HEK293 (cell line): ENCODE measurements around the gene ELOVL2.

ENCODE experiments used
- CTCF ChIA-PET: fragments of 350-600 bp; formaldehyde crosslinking; extraction: SDS; loops from one replicate; lab custom pipeline; 2021; ENCODE audit warnings: antibody characterized with exemption; lab: Yijun Ruan, JAX
- POLR2A ChIA-PET: fragments of 300-600 bp; formaldehyde crosslinking; extraction: SDS; loops from one replicate; lab custom pipeline; 2020; ENCODE audit warnings: antibody characterized with exemption, inconsistent platforms; lab: Yijun Ruan, JAX
- H3K27ac ChIP-seq: fragments of 200-500 bp; sonication (Bioruptor generic); 2 replicates; pipeline ENCODE4 v1.5.1; 2014; ENCODE audit warnings: low read depth, low read length, control low read depth, inconsistent platforms; ENCODE audit errors: extremely low read depth
- H3K36me3 ChIP-seq, 2 experiments: fragments of 200-500 bp in 1 of 2; sonication (Bioruptor generic) in 1 of 2; 1 replicate in 1 of 2; 2 replicates in 1 of 2; pipeline ENCODE4 v1.5.1; 2014 to 2017; ENCODE audit warnings: inconsistent platforms in 2 of 2, low read length in 2 of 2; ENCODE audit not compliant: control insufficient read depth in 2 of 2, insufficient read depth in 1 of 2
- H3K4me1 ChIP-seq: fragments of 200-500 bp; sonication (Bioruptor generic); 2 replicates; pipeline ENCODE4 v1.5.1; 2014; ENCODE audit warnings: mild to moderate bottlenecking, low read length, inconsistent platforms; ENCODE audit not compliant: control insufficient read depth, insufficient read depth
- H3K4me3 ChIP-seq: 2 replicates; pipeline ENCODE4 v1.5.1; 2011; ENCODE audit warnings: low read depth, mild to moderate bottlenecking, control low read depth, low read length, moderate library complexity
- H3K9me3 ChIP-seq: fragments of 200-500 bp; sonication (Bioruptor generic); 2 replicates; pipeline ENCODE4 v1.5.1; 2014; ENCODE audit warnings: low read depth, low read length, inconsistent platforms; ENCODE audit not compliant: control insufficient read depth, insufficient read depth
- ATF2 ChIP-seq: fragments of 450-650 bp; formaldehyde crosslinking; IDR thresholded peaks from 2 replicates; pipeline ENCODE4 v1.5.1; 2016; ENCODE audit warnings: missing biosample characterization, missing genetic modification characterization, low read depth
- CTCF ChIP-seq: fragments of 450-650 bp; formaldehyde crosslinking; IDR thresholded peaks from 2 replicates; pipeline ENCODE4 v1.5.1; 2016; ENCODE audit warnings: missing biosample characterization, missing genetic modification characterization
- EGR2 ChIP-seq: fragments of 450-650 bp; formaldehyde crosslinking; IDR thresholded peaks from 2 replicates; pipeline ENCODE4 v1.5.1; 2016; ENCODE audit warnings: low read depth, missing biosample characterization, missing genetic modification characterization
- GLI2 ChIP-seq: fragments of 450-650 bp; formaldehyde crosslinking; IDR thresholded peaks from 2 replicates; pipeline ENCODE4; 2017; ENCODE audit warnings: missing biosample characterization, missing genetic modification characterization, low read depth, borderline replicate concordance
- MEIS1 ChIP-seq: sonication (generic); formaldehyde crosslinking; IDR thresholded peaks from 2 replicates; pipeline ENCODE4 v1.8.1; 2022; ENCODE audit warnings: missing genetic modification reagents, mild to moderate bottlenecking, borderline replicate concordance
- MYNN ChIP-seq: fragments of 450-650 bp; formaldehyde crosslinking; IDR thresholded peaks from 2 replicates; pipeline ENCODE4 v1.5.1; 2016; ENCODE audit warnings: missing biosample characterization, missing genetic modification characterization, borderline replicate concordance
- PRDM10 ChIP-seq: fragments of 450-650 bp; formaldehyde crosslinking; IDR thresholded peaks from 2 replicates; pipeline ENCODE4 v1.5.1; 2016; ENCODE audit warnings: missing biosample characterization, missing genetic modification characterization
- REST ChIP-seq: fragments of 450-650 bp; formaldehyde crosslinking; IDR thresholded peaks from 2 replicates; pipeline ENCODE4 v1.5.1; 2016; ENCODE audit warnings: missing biosample characterization, missing genetic modification characterization
- SP3 ChIP-seq: fragments of 450-650 bp; formaldehyde crosslinking; IDR thresholded peaks from 2 replicates; pipeline ENCODE4 v1.5.1; 2016; ENCODE audit warnings: missing biosample characterization, missing genetic modification characterization
- SP7 ChIP-seq: fragments of 450-650 bp; formaldehyde crosslinking; IDR thresholded peaks from 2 replicates; pipeline ENCODE4 v1.5.1; 2016; ENCODE audit warnings: missing biosample characterization, missing genetic modification characterization
- ZEB2 ChIP-seq: fragments of 450-650 bp; formaldehyde crosslinking; IDR thresholded peaks from 2 replicates; pipeline ENCODE4 v1.5.1; 2016; ENCODE audit warnings: missing biosample characterization, missing genetic modification characterization
- ZFP41 ChIP-seq: fragments of 450-650 bp; formaldehyde crosslinking; IDR thresholded peaks from 2 replicates; pipeline ENCODE4 v1.5.1; 2016; ENCODE audit warnings: missing biosample characterization, missing genetic modification characterization, borderline replicate concordance
- ZNF211 ChIP-seq: fragments of 450-650 bp; formaldehyde crosslinking; IDR thresholded peaks from 2 replicates; pipeline ENCODE4 v1.5.1; 2016; ENCODE audit warnings: low read depth, missing biosample characterization, missing genetic modification characterization
- ZNF501 ChIP-seq: fragments of 450-650 bp; formaldehyde crosslinking; IDR thresholded peaks from 2 replicates; pipeline ENCODE4 v1.5.1; 2016; ENCODE audit warnings: missing biosample characterization, missing genetic modification characterization
- ZNF514 ChIP-seq: fragments of 450-650 bp; formaldehyde crosslinking; IDR thresholded peaks from 2 replicates; pipeline ENCODE4 v1.5.1; 2016; ENCODE audit warnings: missing biosample characterization, missing genetic modification characterization
- ZNF621 ChIP-seq: fragments of 450-650 bp; formaldehyde crosslinking; IDR thresholded peaks from 2 replicates; pipeline ENCODE4 v1.5.1; 2017; ENCODE audit warnings: missing biosample characterization, missing genetic modification characterization
- ZNF629 ChIP-seq: fragments of 450-650 bp; formaldehyde crosslinking; IDR thresholded peaks from 2 replicates; pipeline ENCODE4 v1.5.1; 2017; ENCODE audit warnings: missing biosample characterization, missing genetic modification characterization
- TF ChIP-seq, protein P1 (sequence below): fragments of 450-650 bp; formaldehyde crosslinking; IDR thresholded peaks from 2 replicates; pipeline ENCODE4 v1.5.1; 2017; ENCODE audit warnings: missing biosample characterization, missing genetic modification characterization
- TF ChIP-seq, protein P2 (sequence below): fragments of 450-650 bp; formaldehyde crosslinking; IDR thresholded peaks from 2 replicates; pipeline ENCODE4 v1.5.1; 2016; ENCODE audit warnings: missing biosample characterization, missing genetic modification characterization

Gene ELOVL2

GRCh38 chr6:11055127-11055627 is 11.1 kb upstream of the ELOVL2 start:
- Histone ChIP-seq H3K36me3 (no peaks in the 10 kb centered on the region), H3K9me3 (no peaks in the 10 kb centered on the region), H3K4me1 (peaks cover 8% of the 10 kb centered on the region), H3K4me3 (no peak overlapping the region), H3K27ac (no peak overlapping the region)
- no peak for TF ChIP-seq EGR2 (tag by site-specific recombination)
- TF ChIP-seq REST: no peak
- peak; percentile 54 for TF ChIP-seq ZNF629 (tag by site-specific recombination)
- TF ChIP-seq, protein P1, sequence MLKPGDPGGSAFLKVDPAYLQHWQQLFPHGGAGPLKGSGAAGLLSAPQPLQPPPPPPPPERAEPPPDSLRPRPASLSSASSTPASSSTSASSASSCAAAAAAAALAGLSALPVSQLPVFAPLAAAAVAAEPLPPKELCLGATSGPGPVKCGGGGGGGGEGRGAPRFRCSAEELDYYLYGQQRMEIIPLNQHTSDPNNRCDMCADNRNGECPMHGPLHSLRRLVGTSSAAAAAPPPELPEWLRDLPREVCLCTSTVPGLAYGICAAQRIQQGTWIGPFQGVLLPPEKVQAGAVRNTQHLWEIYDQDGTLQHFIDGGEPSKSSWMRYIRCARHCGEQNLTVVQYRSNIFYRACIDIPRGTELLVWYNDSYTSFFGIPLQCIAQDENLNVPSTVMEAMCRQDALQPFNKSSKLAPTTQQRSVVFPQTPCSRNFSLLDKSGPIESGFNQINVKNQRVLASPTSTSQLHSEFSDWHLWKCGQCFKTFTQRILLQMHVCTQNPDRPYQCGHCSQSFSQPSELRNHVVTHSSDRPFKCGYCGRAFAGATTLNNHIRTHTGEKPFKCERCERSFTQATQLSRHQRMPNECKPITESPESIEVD (tag by site-specific recombination): peak; percentile 69; the same call in 1 of the 2 replicates
- peak; percentile 42; the same call in 1 of the 2 replicates for TF ChIP-seq ATF2 (tag by site-specific recombination)
- TF ChIP-seq ZNF514 (tag by site-specific recombination): no peak
- TF ChIP-seq, protein P2, sequence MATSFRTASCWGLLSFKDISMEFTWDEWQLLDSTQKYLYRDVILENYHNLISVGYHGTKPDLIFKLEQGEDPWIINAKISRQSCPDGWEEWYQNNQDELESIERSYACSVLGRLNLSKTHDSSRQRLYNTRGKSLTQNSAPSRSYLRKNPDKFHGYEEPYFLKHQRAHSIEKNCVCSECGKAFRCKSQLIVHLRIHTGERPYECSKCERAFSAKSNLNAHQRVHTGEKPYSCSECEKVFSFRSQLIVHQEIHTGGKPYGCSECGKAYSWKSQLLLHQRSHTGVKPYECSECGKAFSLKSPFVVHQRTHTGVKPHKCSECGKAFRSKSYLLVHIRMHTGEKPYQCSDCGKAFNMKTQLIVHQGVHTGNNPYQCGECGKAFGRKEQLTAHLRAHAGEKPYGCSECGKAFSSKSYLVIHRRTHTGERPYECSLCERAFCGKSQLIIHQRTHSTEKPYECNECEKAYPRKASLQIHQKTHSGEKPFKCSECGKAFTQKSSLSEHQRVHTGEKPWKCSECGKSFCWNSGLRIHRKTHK (tag by site-specific recombination): no peak
- peak; percentile 63; the same call in 1 of the 2 replicates for TF ChIP-seq MEIS1
- peak; percentile 53; the same call in 1 of the 2 replicates for TF ChIP-seq ZEB2 (tag by site-specific recombination)
- TF ChIP-seq SP7 (tag by site-specific recombination): 0 out of 2 replicates have a peak, but pooled peaks have one; percentile 25
- TF ChIP-seq GLI2 (tag by site-specific recombination): 0 out of 2 replicates have a peak, but pooled peaks have one; percentile 32
- CTCF ChIA-PET: interaction anchor here (0.6 to 5.9 kb wide), 10 partner anchors 9 to 441 kb away, joined by 3 to 36 read pairs (median 5); no protein-coding TSS in a partner anchor
- POLR2A ChIA-PET: no interaction called here

- no peak overlapping the region for H3K27ac ChIP-seq
- H3K4me1 ChIP-seq: peaks cover 8% of the 10 kb centered on the region
- CTCF ChIA-PET: interaction anchor here (0.6 to 5.9 kb wide), 9 partner anchors 9 to 441 kb away, joined by 3 to 36 read pairs (median 6); no protein-coding TSS in a partner anchor
- H3K4me3 ChIP-seq: no peak overlapping the region
- H3K9me3 ChIP-seq: no peaks in the 10 kb centered on the region
- no peaks in the 10 kb centered on the region for H3K36me3 ChIP-seq
- POLR2A ChIA-PET: no interaction called here
- TF ChIP-seq PRDM10 (tag by site-specific recombination) (no peak), MYNN (no peak), ZFP41 (tag by site-specific recombination) (no peak), CTCF (tag by site-specific recombination) (no peak), SP3 (tag by site-specific recombination) (no peak), ZNF621 (tag by site-specific recombination) (no peak), ZNF211 (tag by site-specific recombination) (no peak), ZNF501 (tag by site-specific recombination) (no peak)
Measured at GRCh38 chr6:11054722-11055121, 10.6 kb upstream of the ELOVL2 start.
